ENCODE results near the gene FHIT.

Gene FHIT

GRCh38 chr3:59899061-59899460 lies 1352.2 kb downstream of the FHIT start:
- no peak for TF ChIP-seq CTCF (IDR thresholded peaks at IDR 0.05; ENCODE audit: low read depth, low read length)
- no peak for DNase-seq (ENCODE audit: low read depth in 2 of 2)
- H3K4me3 ChIP-seq (replicated peaks in 1 of 2; ENCODE audit: low read depth in 2 of 2, low read length in 2 of 2) = no peak overlapping the region

- no peak for DNase-seq (ENCODE audit: low read depth in 2 of 2)
- TF ChIP-seq CTCF (IDR thresholded peaks at IDR 0.05; ENCODE audit: low read depth, low read length) = no peak
Observed at GRCh38 chr3:59895972-59896371, 1355.3 kb downstream of the FHIT start.

GRCh38 chr3:59894425-59895121 lies 1356.7 kb downstream of the FHIT start:
- no peak for DNase-seq (ENCODE audit: low read depth in 2 of 2)
- TF ChIP-seq CTCF (IDR thresholded peaks at IDR 0.05; ENCODE audit: low read depth, low read length) = no peak
- H3K4me3 ChIP-seq (replicated peaks in 1 of 2; ENCODE audit: low read depth in 2 of 2, low read length in 2 of 2) = no peak overlapping the region

More at GRCh38 chr3:59895972-59896371, 1355.3 kb downstream of the FHIT start:
- H3K4me3 ChIP-seq (replicated peaks in 1 of 2; ENCODE audit: low read depth in 2 of 2, low read length in 2 of 2) = no peak overlapping the region

GRCh38 chr3:59890639-59891038 lies 1360.6 kb downstream of the FHIT start:
- no peak for TF ChIP-seq CTCF (IDR thresholded peaks at IDR 0.05; ENCODE audit: low read depth, low read length)
- no peak for DNase-seq (ENCODE audit: low read depth in 2 of 2)
- no peak overlapping the region for H3K4me3 ChIP-seq (replicated peaks in 1 of 2; ENCODE audit: low read depth in 2 of 2, low read length in 2 of 2)

GRCh38 chr3:59886790-59887189 lies 1364.5 kb downstream of the FHIT start:
- no peak overlapping the region for H3K4me3 ChIP-seq (replicated peaks in 1 of 2; ENCODE audit: low read depth in 2 of 2, low read length in 2 of 2)
- no peak for TF ChIP-seq CTCF (IDR thresholded peaks at IDR 0.05; ENCODE audit: low read depth, low read length)
- DNase-seq (ENCODE audit: low read depth in 2 of 2) = no peak

- TF ChIP-seq CTCF (IDR thresholded peaks at IDR 0.05; ENCODE audit: low read depth, low read length) = no peak
- DNase-seq (ENCODE audit: low read depth in 2 of 2) = no peak
- no peak overlapping the region for H3K4me3 ChIP-seq (replicated peaks in 1 of 2; ENCODE audit: low read depth in 2 of 2, low read length in 2 of 2)
Observed at GRCh38 chr3:59885899-59886400, 1365.3 kb downstream of the FHIT start.

- DNase-seq (ENCODE audit: low read depth in 2 of 2) = no peak
- no peak for TF ChIP-seq CTCF (IDR thresholded peaks at IDR 0.05; ENCODE audit: low read depth, low read length)
Observed at GRCh38 chr3:59885101-59885500, 1366.2 kb downstream of the FHIT start.

More at GRCh38 chr3:59885101-59885500, 1366.2 kb downstream of the FHIT start:
- H3K4me3 ChIP-seq (replicated peaks in 1 of 2; ENCODE audit: low read depth in 2 of 2, low read length in 2 of 2) = no peak overlapping the region

Measured in cardiac fibroblast (primary cell).